HEK293 (cell line): ENCODE data around the gene TNFRSF6B.
A peak's percentile ranks its signal among the peaks of the same experiment; 100 is the strongest.

Experiments
- CTCF ChIA-PET: fragments of 350-600 bp; formaldehyde crosslinking; extraction: SDS; loops from one replicate; lab custom pipeline; 2021; ENCODE audit warnings: antibody characterized with exemption; lab: Yijun Ruan, JAX
- POLR2A ChIA-PET: fragments of 300-600 bp; formaldehyde crosslinking; extraction: SDS; loops from one replicate; lab custom pipeline; 2020; ENCODE audit warnings: antibody characterized with exemption, inconsistent platforms; lab: Yijun Ruan, JAX
- H3K27ac ChIP-seq: fragments of 200-500 bp; sonication (Bioruptor generic); 2 replicates; pipeline ENCODE4 v1.5.1; 2014; ENCODE audit warnings: low read depth, low read length, control low read depth, inconsistent platforms; ENCODE audit errors: extremely low read depth
- H3K36me3 ChIP-seq, 2 experiments: fragments of 200-500 bp in 1 of 2; sonication (Bioruptor generic) in 1 of 2; 1 replicate in 1 of 2; 2 replicates in 1 of 2; pipeline ENCODE4 v1.5.1; 2014 to 2017; ENCODE audit warnings: inconsistent platforms in 2 of 2, low read length in 2 of 2; ENCODE audit not compliant: control insufficient read depth in 2 of 2, insufficient read depth in 1 of 2
- H3K4me1 ChIP-seq: fragments of 200-500 bp; sonication (Bioruptor generic); 2 replicates; pipeline ENCODE4 v1.5.1; 2014; ENCODE audit warnings: mild to moderate bottlenecking, low read length, inconsistent platforms; ENCODE audit not compliant: control insufficient read depth, insufficient read depth
- H3K4me3 ChIP-seq: 2 replicates; pipeline ENCODE4 v1.5.1; 2011; ENCODE audit warnings: low read depth, mild to moderate bottlenecking, control low read depth, low read length, moderate library complexity
- H3K9me3 ChIP-seq: fragments of 200-500 bp; sonication (Bioruptor generic); 2 replicates; pipeline ENCODE4 v1.5.1; 2014; ENCODE audit warnings: low read depth, low read length, inconsistent platforms; ENCODE audit not compliant: control insufficient read depth, insufficient read depth
- FEZF1 ChIP-seq: fragments of 450-650 bp; formaldehyde crosslinking; IDR thresholded peaks from 2 replicates; pipeline ENCODE4 v1.5.1; 2016; ENCODE audit warnings: missing biosample characterization, missing genetic modification characterization
- GLIS2 ChIP-seq: fragments of 450-650 bp; formaldehyde crosslinking; IDR thresholded peaks from 2 replicates; pipeline ENCODE4 v1.5.1; 2016; ENCODE audit warnings: missing biosample characterization, missing genetic modification characterization
- KLF1 ChIP-seq: fragments of 450-650 bp; formaldehyde crosslinking; IDR thresholded peaks from 2 replicates; pipeline ENCODE4 v1.5.1; 2016; ENCODE audit warnings: missing biosample characterization, missing genetic modification characterization
- MEIS1 ChIP-seq: sonication (generic); formaldehyde crosslinking; IDR thresholded peaks from 2 replicates; pipeline ENCODE4 v1.8.1; 2022; ENCODE audit warnings: missing genetic modification reagents, mild to moderate bottlenecking, borderline replicate concordance
- RBAK ChIP-seq: fragments of 450-650 bp; formaldehyde crosslinking; IDR thresholded peaks from 2 replicates; pipeline ENCODE4 v1.5.1; 2016; ENCODE audit warnings: missing biosample characterization, missing genetic modification characterization
- REPIN1 ChIP-seq: fragments of 450-650 bp; formaldehyde crosslinking; IDR thresholded peaks from 2 replicates; pipeline ENCODE4 v1.5.1; 2017; ENCODE audit warnings: missing biosample characterization, missing genetic modification characterization, low read depth
- SCRT1 ChIP-seq: fragments of 450-650 bp; formaldehyde crosslinking; IDR thresholded peaks from 2 replicates; pipeline ENCODE4 v1.5.1; 2016; ENCODE audit warnings: missing biosample characterization, missing genetic modification characterization, borderline replicate concordance
- SCRT2 ChIP-seq: fragments of 450-650 bp; formaldehyde crosslinking; IDR thresholded peaks from 2 replicates; pipeline ENCODE4 v1.5.1; 2016; ENCODE audit warnings: missing biosample characterization, missing genetic modification characterization
- SP2 ChIP-seq: fragments of 450-650 bp; formaldehyde crosslinking; IDR thresholded peaks from 2 replicates; pipeline ENCODE4 v1.5.1; 2016; ENCODE audit warnings: missing biosample characterization, missing genetic modification characterization
- ZBTB17 ChIP-seq: fragments of 450-650 bp; formaldehyde crosslinking; IDR thresholded peaks from 2 replicates; pipeline ENCODE4 v1.5.1; 2016; ENCODE audit warnings: missing biosample characterization, missing genetic modification characterization
- ZBTB48 ChIP-seq: fragments of 450-650 bp; formaldehyde crosslinking; IDR thresholded peaks from 2 replicates; pipeline ENCODE4 v1.5.1; 2016; ENCODE audit warnings: missing biosample characterization, missing genetic modification characterization
- ZFHX2 ChIP-seq: fragments of 450-650 bp; formaldehyde crosslinking; conservative IDR thresholded peaks from 2 replicates; pipeline ENCODE4 v1.5.1; 2016; ENCODE audit warnings: missing biosample characterization, missing genetic modification characterization
- ZFP69B ChIP-seq: fragments of 450-650 bp; formaldehyde crosslinking; IDR thresholded peaks from 2 replicates; pipeline ENCODE4 v1.5.1; 2016; ENCODE audit warnings: missing biosample characterization, missing genetic modification characterization
- ZNF23 ChIP-seq: fragments of 450-650 bp; formaldehyde crosslinking; IDR thresholded peaks from 2 replicates; pipeline ENCODE4 v1.5.1; 2016; ENCODE audit warnings: missing biosample characterization, missing genetic modification characterization, borderline replicate concordance
- ZNF324 ChIP-seq: fragments of 450-650 bp; formaldehyde crosslinking; IDR thresholded peaks from 2 replicates; pipeline ENCODE4 v1.5.1; 2016; ENCODE audit warnings: missing biosample characterization, missing genetic modification characterization
- ZNF335 ChIP-seq: fragments of 450-650 bp; formaldehyde crosslinking; conservative IDR thresholded peaks from 2 replicates; pipeline ENCODE4 v1.5.1; 2016; ENCODE audit warnings: missing biosample characterization, missing genetic modification characterization
- ZNF341 ChIP-seq: fragments of 450-650 bp; formaldehyde crosslinking; IDR thresholded peaks from 2 replicates; pipeline ENCODE4; 2016; ENCODE audit warnings: low read depth, missing biosample characterization, missing genetic modification characterization
- ZNF529 ChIP-seq: fragments of 450-650 bp; formaldehyde crosslinking; IDR thresholded peaks from 2 replicates; pipeline ENCODE4 v1.5.1; 2017; ENCODE audit warnings: missing genetic modification characterization, missing biosample characterization; ENCODE audit not compliant: insufficient replicate concordance
- ZNF544 ChIP-seq: fragments of 450-650 bp; formaldehyde crosslinking; IDR thresholded peaks from 2 replicates; pipeline ENCODE4 v1.5.0; 2017; ENCODE audit warnings: missing biosample characterization, missing genetic modification characterization
- ZNF548 ChIP-seq: fragments of 450-650 bp; formaldehyde crosslinking; IDR thresholded peaks from 2 replicates; pipeline ENCODE4 v1.5.1; 2016; ENCODE audit warnings: missing biosample characterization, missing genetic modification characterization
- ZNF561 ChIP-seq: fragments of 450-650 bp; IDR thresholded peaks from 2 replicates; pipeline ENCODE4 v1.5.1; 2018; ENCODE audit warnings: missing biosample characterization, missing genetic modification characterization, borderline replicate concordance
- ZNF571 ChIP-seq: fragments of 450-650 bp; formaldehyde crosslinking; IDR thresholded peaks from 2 replicates; pipeline ENCODE4 v1.5.0; 2017; ENCODE audit warnings: missing biosample characterization, missing genetic modification characterization
- ZNF596 ChIP-seq: fragments of 450-650 bp; IDR thresholded peaks from 2 replicates; pipeline ENCODE4 v1.5.0; 2018; ENCODE audit warnings: missing biosample characterization, mild to moderate bottlenecking, missing genetic modification characterization, moderate library complexity
- ZNF600 ChIP-seq: fragments of 450-650 bp; formaldehyde crosslinking; IDR thresholded peaks from 2 replicates; pipeline ENCODE4 v1.5.1; 2016; ENCODE audit warnings: missing biosample characterization, missing genetic modification characterization
- ZNF677 ChIP-seq: fragments of 450-650 bp; IDR thresholded peaks from 2 replicates; pipeline ENCODE4 v1.5.0; 2018; ENCODE audit warnings: missing biosample characterization, mild to moderate bottlenecking, missing genetic modification characterization, moderate library complexity
- TF ChIP-seq, protein P1 (sequence below): fragments of 450-650 bp; formaldehyde crosslinking; IDR thresholded peaks from 2 replicates; pipeline ENCODE4 v1.5.1; 2017; ENCODE audit warnings: missing biosample characterization, missing genetic modification characterization
- TF ChIP-seq, protein P2 (sequence below): fragments of 450-650 bp; IDR thresholded peaks from 2 replicates; pipeline ENCODE4 v1.5.1; 2018; ENCODE audit warnings: missing biosample characterization, mild to moderate bottlenecking, missing genetic modification characterization

The TNFRSF6B gene

DNA sequence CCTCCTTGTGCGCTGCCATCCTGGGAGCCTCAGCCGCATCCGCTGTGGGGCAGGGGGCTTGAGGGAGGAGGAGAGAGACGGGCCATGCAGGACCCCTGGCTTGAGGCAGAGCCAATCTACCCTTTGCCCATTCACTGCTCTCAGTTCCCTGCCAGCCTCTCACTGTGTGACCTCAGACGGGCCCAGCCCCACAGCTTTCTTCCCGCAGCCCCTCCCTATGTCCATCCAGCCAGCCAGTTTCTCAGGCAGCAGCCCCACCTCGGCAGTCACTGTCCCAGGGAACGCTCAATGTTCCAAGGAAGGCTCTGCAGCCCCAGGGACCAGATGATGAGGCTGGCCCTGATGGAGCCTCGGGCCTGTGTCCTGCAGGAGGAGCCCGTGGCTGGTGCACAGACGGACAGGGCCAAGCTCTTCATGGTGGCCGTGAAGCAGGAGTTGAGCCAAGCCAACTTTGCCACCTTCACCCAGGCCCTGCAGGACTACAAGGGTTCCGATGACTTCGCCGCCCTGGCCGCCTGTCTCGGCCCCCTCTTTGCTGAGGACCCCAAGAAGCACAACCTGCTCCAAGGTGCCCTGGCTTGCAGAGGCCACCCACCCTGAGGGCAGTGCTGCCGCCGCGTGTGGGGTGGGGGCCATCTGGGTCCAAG, 3.9 kb upstream of the TNFRSF6B start:
- H3K36me3 ChIP-seq, result peaks cover 0 to 18% of the 10 kb centered on the region in 2 experiments; a peak in 1 of 3 replicates
- no peaks in the 10 kb centered on the region for H3K4me1 ChIP-seq
- H3K27ac ChIP-seq, result no peak overlapping the region
- no peak for TF ChIP-seq ZNF324 (tag by site-specific recombination)
- peak; percentile 76; the same call in 1 of the 2 replicates for TF ChIP-seq ZNF548 (tag by site-specific recombination)
- TF ChIP-seq, protein P1, sequence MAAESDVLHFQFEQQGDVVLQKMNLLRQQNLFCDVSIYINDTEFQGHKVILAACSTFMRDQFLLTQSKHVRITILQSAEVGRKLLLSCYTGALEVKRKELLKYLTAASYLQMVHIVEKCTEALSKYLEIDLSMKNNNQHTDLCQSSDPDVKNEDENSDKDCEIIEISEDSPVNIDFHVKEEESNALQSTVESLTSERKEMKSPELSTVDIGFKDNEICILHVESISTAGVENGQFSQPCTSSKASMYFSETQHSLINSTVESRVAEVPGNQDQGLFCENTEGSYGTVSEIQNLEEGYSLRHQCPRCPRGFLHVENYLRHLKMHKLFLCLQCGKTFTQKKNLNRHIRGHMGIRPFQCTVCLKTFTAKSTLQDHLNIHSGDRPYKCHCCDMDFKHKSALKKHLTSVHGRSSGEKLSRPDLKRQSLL, result 0 out of 2 replicates have a peak, but pooled peaks have one; percentile 12
- peak; percentile 43; the same call in 1 of the 2 replicates for TF ChIP-seq ZFP69B (tag by site-specific recombination)
- TF ChIP-seq SP2 (tag by site-specific recombination), result peak; percentile 25; the same call in 1 of the 2 replicates
- TF ChIP-seq ZBTB17, result peak; percentile 76
- TF ChIP-seq ZNF529, result no peak
- no peak for TF ChIP-seq ZNF544 (tag by site-specific recombination)
- TF ChIP-seq ZNF677, result peak; percentile 66; the same call in 1 of the 2 replicates
- 0 out of 2 replicates have a peak, but pooled peaks have one; percentile 62 for TF ChIP-seq ZNF600
- TF ChIP-seq ZBTB48 (tag by site-specific recombination), result peak; percentile 95
- TF ChIP-seq, all 188 proteins: peak for 8
- H3K9me3 ChIP-seq, result no peaks in the 10 kb centered on the region
- no peak overlapping the region for H3K4me3 ChIP-seq
- ChIA-PET CTCF (no interaction called here), POLR2A (no interaction called here)

DNA sequence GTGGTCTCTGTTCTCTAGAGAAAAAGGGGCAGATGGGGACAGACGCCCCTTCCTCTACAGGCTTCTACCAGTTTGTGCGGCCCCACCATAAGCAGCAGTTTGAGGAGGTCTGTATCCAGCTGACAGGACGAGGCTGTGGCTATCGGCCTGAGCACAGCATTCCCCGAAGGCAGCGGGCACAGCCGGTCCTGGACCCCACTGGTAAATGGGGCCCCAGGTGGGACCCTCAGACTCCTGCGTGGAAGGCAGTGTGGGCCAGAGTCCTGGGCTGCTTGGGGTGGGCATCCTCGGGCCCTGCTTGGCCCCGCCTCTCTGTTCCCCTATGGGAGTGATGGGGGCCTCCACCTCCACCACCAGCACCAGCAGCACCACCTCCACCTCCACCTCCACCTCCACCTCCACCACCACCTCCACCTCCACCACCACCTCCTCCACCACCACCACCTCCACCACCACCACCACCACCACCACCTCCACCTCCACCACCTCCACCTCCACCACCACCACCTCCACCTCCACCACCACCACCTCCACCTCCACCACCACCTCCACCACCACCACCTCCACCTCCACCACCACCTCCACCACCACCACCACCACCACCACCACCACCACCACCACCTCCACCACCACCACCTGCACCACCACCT, 3.2 kb upstream of the TNFRSF6B start:
- TF ChIP-seq ZNF571 (no peak), GLIS2 (tag by site-specific recombination) (peak; percentile 25; the same call in 1 of the 2 replicates)
- TF ChIP-seq, all 188 proteins: peak for 1
- H3K9me3 ChIP-seq, result no peaks in the 10 kb centered on the region
- CTCF ChIA-PET, result no interaction called here
- H3K36me3 ChIP-seq, result peaks cover 0 to 19% of the 10 kb centered on the region in 2 experiments; a peak in 1 of 3 replicates
- no peaks in the 10 kb centered on the region for H3K4me1 ChIP-seq
- H3K4me3 ChIP-seq, result no peak overlapping the region
- POLR2A ChIA-PET, result interaction anchor here (0.9 kb wide), 1 partner anchor 120 kb away, joined by 3 read pairs; no protein-coding TSS in a partner anchor
- no peak overlapping the region for H3K27ac ChIP-seq

DNA sequence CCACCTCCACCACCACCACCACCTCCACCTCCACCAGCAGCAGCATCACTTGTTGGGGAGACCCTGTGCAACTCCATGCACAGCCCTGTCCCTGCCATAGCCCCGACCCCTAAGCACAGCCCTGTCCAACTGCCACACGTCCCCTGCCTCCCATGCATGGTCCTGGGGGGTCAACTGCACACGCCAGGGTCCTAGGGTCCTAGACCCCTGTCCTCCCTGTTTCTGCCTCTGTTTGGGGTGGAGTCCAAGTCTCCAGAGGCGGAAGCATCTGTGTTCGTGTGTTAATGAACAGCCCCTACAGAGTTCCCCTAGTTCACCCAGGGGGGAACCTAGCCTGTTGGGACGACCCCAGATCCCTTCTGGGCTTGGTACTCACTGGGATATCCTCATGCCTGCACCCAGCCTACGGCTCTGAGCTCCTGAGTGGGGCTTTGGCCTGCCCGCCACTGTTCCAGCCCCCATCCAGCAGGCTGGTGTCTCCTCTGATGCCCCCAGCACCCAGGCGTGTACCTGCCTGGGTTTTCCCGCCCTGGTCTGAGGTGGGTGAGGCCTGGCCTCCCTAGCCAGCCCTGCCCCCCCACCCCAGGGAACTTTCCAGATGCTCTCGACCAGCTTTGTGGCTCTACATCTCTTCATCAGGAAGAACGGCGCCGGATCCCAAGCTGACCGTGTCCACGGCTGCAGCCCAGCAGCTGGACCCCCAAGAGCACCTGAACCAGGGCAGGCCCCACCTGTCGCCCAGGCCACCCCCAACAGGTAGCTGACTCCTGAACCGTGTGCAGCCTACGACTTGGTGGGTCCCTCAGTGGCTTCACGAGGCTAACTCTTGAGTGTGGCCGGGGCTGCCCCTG, 2.5 kb upstream of the TNFRSF6B start:
- ChIA-PET CTCF (no interaction called here), POLR2A (interaction anchor here (0.6 to 0.9 kb wide), 2 partner anchors 121 to 156 kb away, joined by 3 read pairs; no protein-coding TSS in a partner anchor)
- TF ChIP-seq ZNF341, result no peak
- TF ChIP-seq ZNF677, result no peak
- TF ChIP-seq ZFHX2 (tag by site-specific recombination), result no peak
- TF ChIP-seq SCRT2, result peak; percentile 98
- peak; percentile 98 for TF ChIP-seq SCRT1
- no peak for TF ChIP-seq RBAK (tag by site-specific recombination)
- TF ChIP-seq ZNF335 (tag by site-specific recombination), result no peak
- TF ChIP-seq ZNF561, result no peak
- TF ChIP-seq KLF1 (tag by site-specific recombination), result no peak
- TF ChIP-seq ZNF23 (tag by site-specific recombination), result no peak
- TF ChIP-seq MEIS1, result no peak
- TF ChIP-seq, protein P2, sequence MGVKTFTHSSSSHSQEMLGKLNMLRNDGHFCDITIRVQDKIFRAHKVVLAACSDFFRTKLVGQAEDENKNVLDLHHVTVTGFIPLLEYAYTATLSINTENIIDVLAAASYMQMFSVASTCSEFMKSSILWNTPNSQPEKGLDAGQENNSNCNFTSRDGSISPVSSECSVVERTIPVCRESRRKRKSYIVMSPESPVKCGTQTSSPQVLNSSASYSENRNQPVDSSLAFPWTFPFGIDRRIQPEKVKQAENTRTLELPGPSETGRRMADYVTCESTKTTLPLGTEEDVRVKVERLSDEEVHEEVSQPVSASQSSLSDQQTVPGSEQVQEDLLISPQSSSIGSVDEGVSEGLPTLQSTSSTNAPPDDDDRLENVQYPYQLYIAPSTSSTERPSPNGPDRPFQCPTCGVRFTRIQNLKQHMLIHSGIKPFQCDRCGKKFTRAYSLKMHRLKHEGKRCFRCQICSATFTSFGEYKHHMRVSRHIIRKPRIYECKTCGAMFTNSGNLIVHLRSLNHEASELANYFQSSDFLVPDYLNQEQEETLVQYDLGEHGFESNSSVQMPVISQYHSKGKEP (tag by site-specific recombination), result no peak
- TF ChIP-seq FEZF1 (tag by site-specific recombination), result no peak
- TF ChIP-seq REPIN1 (tag by site-specific recombination), result no peak
- no peak for TF ChIP-seq ZNF596 (tag by site-specific recombination)
- Histone ChIP-seq H3K4me3 (no peak overlapping the region), H3K27ac (no peak overlapping the region), H3K36me3 (peaks cover 0 to 19% of the 10 kb centered on the region in 2 experiments; a peak in 1 of 3 replicates), H3K9me3 (no peaks in the 10 kb centered on the region), H3K4me1 (no peaks in the 10 kb centered on the region)
